Sigmoid colon (tissue), 4 donors: ENCODE results near the gene PSG2.
"Not testable (repeated sequence)": the region's sequence is repeated elsewhere in the genome, so short reads cannot be mapped to it uniquely, and the experiment has no call there.

Experiments
- POLR2A ChIP-seq, 2 donors: fragments of 450-650 bp; IDR thresholded peaks; one replicate each; pipeline ENCODE4 v1.6.1; 2016; ENCODE audit warnings: antibody characterized with exemption in 2 of 2, mild to moderate bottlenecking in 2 of 2, moderate library complexity in 2 of 2
- POLR2AphosphoS5 ChIP-seq, 4 donors: sonication (generic); formaldehyde crosslinking; IDR thresholded peaks; one replicate each; pipeline ENCODE4 v1.6.1; 2017; ENCODE audit warnings: antibody characterized with exemption in 4 of 4
- TF ChIP-seq, protein P1 (sequence below), 4 experiments: fragments of 450-650 bp in 3 of 4; fragments of 200-600 bp in 1 of 4; IDR thresholded peaks; one replicate each; pipeline ENCODE4 v1.5.1; 2016 to 2019; ENCODE audit warnings: antibody characterized with exemption in 4 of 4, mild to moderate bottlenecking in 3 of 4, moderate library complexity in 2 of 4

DNA sequence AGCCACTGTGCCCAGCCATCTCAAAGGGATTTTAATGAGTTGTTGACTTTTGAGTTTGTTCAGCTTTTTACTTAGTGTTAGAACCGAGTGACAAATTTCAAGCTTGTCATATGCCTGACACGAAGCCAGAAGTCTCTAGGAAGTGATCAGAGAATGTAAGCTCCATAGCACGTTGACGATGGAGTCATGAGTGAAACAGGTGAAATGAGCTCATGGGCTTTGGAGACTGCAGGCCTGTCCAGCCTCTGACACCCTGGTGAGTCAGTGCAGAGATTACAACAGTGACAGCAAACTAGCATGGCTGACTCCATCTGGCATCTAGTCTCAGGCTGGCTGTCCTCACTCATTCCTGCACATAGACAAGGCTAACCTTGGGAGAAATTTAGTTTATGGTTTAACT lies 60.9 kb downstream of the PSG2 start:
- TF ChIP-seq POLR2A (IDR thresholded peaks at IDR 0.05), result not testable (repeated sequence)
- TF ChIP-seq, protein P1, sequence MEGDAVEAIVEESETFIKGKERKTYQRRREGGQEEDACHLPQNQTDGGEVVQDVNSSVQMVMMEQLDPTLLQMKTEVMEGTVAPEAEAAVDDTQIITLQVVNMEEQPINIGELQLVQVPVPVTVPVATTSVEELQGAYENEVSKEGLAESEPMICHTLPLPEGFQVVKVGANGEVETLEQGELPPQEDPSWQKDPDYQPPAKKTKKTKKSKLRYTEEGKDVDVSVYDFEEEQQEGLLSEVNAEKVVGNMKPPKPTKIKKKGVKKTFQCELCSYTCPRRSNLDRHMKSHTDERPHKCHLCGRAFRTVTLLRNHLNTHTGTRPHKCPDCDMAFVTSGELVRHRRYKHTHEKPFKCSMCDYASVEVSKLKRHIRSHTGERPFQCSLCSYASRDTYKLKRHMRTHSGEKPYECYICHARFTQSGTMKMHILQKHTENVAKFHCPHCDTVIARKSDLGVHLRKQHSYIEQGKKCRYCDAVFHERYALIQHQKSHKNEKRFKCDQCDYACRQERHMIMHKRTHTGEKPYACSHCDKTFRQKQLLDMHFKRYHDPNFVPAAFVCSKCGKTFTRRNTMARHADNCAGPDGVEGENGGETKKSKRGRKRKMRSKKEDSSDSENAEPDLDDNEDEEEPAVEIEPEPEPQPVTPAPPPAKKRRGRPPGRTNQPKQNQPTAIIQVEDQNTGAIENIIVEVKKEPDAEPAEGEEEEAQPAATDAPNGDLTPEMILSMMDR (IDR thresholded peaks at IDR 0.05), result not testable (repeated sequence)
- TF ChIP-seq POLR2AphosphoS5 (IDR thresholded peaks at IDR 0.05), result peak in 2 of 4 donors; percentile 26 to 33
